Thyroid gland (tissue), 4 donors: ENCODE data around the gene NPW. TPM values are rescaled to one million over a fixed set of nuclear protein-coding genes. Genes with fewer than 3 reads are reported as not detected.

ENCODE experiments used
- DNase-seq, 2 donors: peaks; one replicate each; pipeline ENCODE4 v3.0.0-alpha.2; 2019
- H3K27ac ChIP-seq, 3 donors: fragments of 200-600 bp; sonication (generic); 1 replicate in 2 of 3; 2 replicates in 1 of 3; pipeline ENCODE4 v1.5.1; 2016 to 2019; ENCODE audit warnings: mild to moderate bottlenecking in 1 of 3, moderate library complexity in 1 of 3
- H3K27me3 ChIP-seq: fragments of 200-600 bp; sonication (generic); one replicate; pipeline ENCODE4 v1.5.1; 2019
- H3K36me3 ChIP-seq, 2 donors: fragments of 200-600 bp; sonication (generic); one replicate each; pipeline ENCODE4 v1.5.1; 2016 to 2019
- H3K4me1 ChIP-seq, 2 donors: fragments of 200-600 bp; sonication (generic); one replicate each; pipeline ENCODE4 v1.5.1; 2017 to 2019
- H3K4me3 ChIP-seq, 3 donors: fragments of 200-600 bp; sonication (generic); replicated peaks in 1 of 3; 1 replicate in 2 of 3; 2 replicates in 1 of 3; pipeline ENCODE4 v1.5.1; 2016; ENCODE audit warnings: mild to moderate bottlenecking in 1 of 3
- H3K9me3 ChIP-seq: fragments of 200-600 bp; sonication (generic); one replicate; pipeline ENCODE4 v1.5.1; 2017
- POLR2A ChIP-seq, 2 donors: fragments of 450-650 bp; IDR thresholded peaks; one replicate each; pipeline ENCODE4 v1.6.1; 2017; ENCODE audit warnings: antibody characterized with exemption in 2 of 2, mild to moderate bottlenecking in 2 of 2, moderate library complexity in 1 of 2
- WGBS, 2 donors: methylation state at CpG; one replicate each; pipeline ENCODE4 v1.1.5; 2017; 5-methylcytosine and 5-hydroxymethylcytosine counted together
- intact Hi-C: fragments of 100-400 bp; cut with DNase I; formaldehyde crosslinking; loops from one replicate; pipeline ENCODE4 v1.15.1; 2023
- total RNA-seq, 4 donors: library from RNA; depleted of rRNA; stranded (reverse); fragments of >200 nt; gene quantifications; one replicate each; pipeline ENCODE4 v1.2.3, GENCODE V29; 2016
- TF ChIP-seq, protein P1 (sequence below), 6 experiments: fragments of 200-600 bp in 3 of 6; fragments of 450-650 bp in 3 of 6; sonication (generic) in 3 of 6; IDR thresholded peaks; one replicate each; pipeline ENCODE4 v1.5.1; 2016 to 2019; ENCODE audit warnings: antibody characterized with exemption in 6 of 6, mild to moderate bottlenecking in 2 of 6, inconsistent platforms in 1 of 6, moderate library complexity in 1 of 6

The NPW gene
- total RNA-seq, 4 donors from 2014 or later, result 0.54 to 0.63 TPM; not detected in 2

GRCh38 chr16:1992704-1993317, 26.8 kb upstream of the NPW start:
- peaks cover 24 to 36% of the 10 kb centered on the region in 2 donors for H3K4me1 ChIP-seq
- H3K27me3 ChIP-seq, result peaks cover 14% of the 10 kb centered on the region
- intact Hi-C loops, result no loop called here
- no peaks in the 10 kb centered on the region for H3K9me3 ChIP-seq
- no peak overlapping the region for H3K27ac ChIP-seq
- H3K36me3 ChIP-seq, result peaks cover under 1 to 2% of the 10 kb centered on the region in 2 donors
- no peak overlapping the region for H3K4me3 ChIP-seq
- WGBS, 2 donors, result 20 to 29% methylated on average over 1 to 7 of the region's 50 CpGs
- no peak for DNase-seq
- TF ChIP-seq, protein P1, sequence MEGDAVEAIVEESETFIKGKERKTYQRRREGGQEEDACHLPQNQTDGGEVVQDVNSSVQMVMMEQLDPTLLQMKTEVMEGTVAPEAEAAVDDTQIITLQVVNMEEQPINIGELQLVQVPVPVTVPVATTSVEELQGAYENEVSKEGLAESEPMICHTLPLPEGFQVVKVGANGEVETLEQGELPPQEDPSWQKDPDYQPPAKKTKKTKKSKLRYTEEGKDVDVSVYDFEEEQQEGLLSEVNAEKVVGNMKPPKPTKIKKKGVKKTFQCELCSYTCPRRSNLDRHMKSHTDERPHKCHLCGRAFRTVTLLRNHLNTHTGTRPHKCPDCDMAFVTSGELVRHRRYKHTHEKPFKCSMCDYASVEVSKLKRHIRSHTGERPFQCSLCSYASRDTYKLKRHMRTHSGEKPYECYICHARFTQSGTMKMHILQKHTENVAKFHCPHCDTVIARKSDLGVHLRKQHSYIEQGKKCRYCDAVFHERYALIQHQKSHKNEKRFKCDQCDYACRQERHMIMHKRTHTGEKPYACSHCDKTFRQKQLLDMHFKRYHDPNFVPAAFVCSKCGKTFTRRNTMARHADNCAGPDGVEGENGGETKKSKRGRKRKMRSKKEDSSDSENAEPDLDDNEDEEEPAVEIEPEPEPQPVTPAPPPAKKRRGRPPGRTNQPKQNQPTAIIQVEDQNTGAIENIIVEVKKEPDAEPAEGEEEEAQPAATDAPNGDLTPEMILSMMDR (IDR thresholded peaks at IDR 0.05), result no peak
- TF ChIP-seq POLR2A (IDR thresholded peaks at IDR 0.05), result no peak

- Histone ChIP-seq H3K4me1 (peaks cover 24 to 36% of the 10 kb centered on the region in 2 donors), H3K36me3 (peaks cover 10 to 11% of the 10 kb centered on the region in 2 donors), H3K27me3 (peaks cover 14% of the 10 kb centered on the region), H3K27ac (no peak overlapping the region), H3K9me3 (no peaks in the 10 kb centered on the region), H3K4me3 (no peak overlapping the region)
- 9 to 27% methylated on average over 1 to 2 of the region's 2 CpGs for WGBS, 2 donors
- TF ChIP-seq POLR2A (IDR thresholded peaks at IDR 0.05), result no peak
- TF ChIP-seq, protein P1 (IDR thresholded peaks at IDR 0.05), result no peak
- intact Hi-C loops, result no loop called here
- peak; percentile 79 to 89 for DNase-seq
Measured at GRCh38 chr16:1993731-1994131, 25.9 kb upstream of the NPW start.

GRCh38 chr16:1997494-1998359, 21.9 kb upstream of the NPW start:
- WGBS, 2 donors, result 86 to 94% methylated on average over 7 to 25 of the region's 26 CpGs
- no peak for DNase-seq
- Histone ChIP-seq H3K27me3 (no peaks in the 10 kb centered on the region), H3K4me1 (peaks cover 9% of the 10 kb centered on the region in 2 donors), H3K4me3 (no peak overlapping the region), H3K27ac (no peak overlapping the region), H3K36me3 (peaks cover 46 to 49% of the 10 kb centered on the region in 2 donors), H3K9me3 (no peaks in the 10 kb centered on the region)
- intact Hi-C loops, result no loop called here
- TF ChIP-seq, protein P1 (IDR thresholded peaks at IDR 0.05), result no peak

DNA sequence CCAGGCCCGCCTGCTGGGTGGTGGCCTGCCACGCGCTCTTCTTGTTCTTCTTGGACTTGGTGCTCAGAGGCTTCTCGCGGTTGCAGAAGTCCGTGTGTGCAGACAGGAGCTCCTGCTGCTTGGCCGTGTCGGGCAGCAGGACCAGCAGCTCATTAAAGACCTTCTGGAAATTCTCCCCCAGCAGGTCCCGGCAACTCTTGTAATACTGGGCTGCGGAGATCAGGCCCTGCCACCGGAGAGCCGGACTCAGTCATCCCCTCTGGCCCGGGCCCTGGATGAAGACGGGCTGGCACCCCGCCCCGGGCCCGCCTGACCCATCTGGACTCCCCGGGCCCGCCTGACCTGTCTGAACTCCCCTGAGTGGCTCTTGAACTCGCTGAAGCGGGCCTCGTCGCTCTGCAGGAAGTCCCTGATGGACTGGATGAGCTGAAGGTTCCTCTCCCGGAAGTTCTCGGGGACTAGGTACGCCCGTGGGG, 21.2 kb upstream of the NPW start:
- no peak overlapping the region for H3K27ac ChIP-seq
- H3K36me3 ChIP-seq, result peaks cover 51 to 54% of the 10 kb centered on the region in 2 donors
- H3K4me3 ChIP-seq, result no peak overlapping the region
- no peaks in the 10 kb centered on the region for H3K27me3 ChIP-seq
- TF ChIP-seq POLR2A (IDR thresholded peaks at IDR 0.05), result no peak
- TF ChIP-seq, protein P1 (IDR thresholded peaks at IDR 0.05), result no peak
- no peak for DNase-seq
- 86 to 91% methylated on average over 13 to 17 of the region's 27 CpGs for WGBS, 2 donors
- H3K9me3 ChIP-seq, result no peaks in the 10 kb centered on the region
- H3K4me1 ChIP-seq, result peaks cover 6 to 9% of the 10 kb centered on the region in 2 donors
- intact Hi-C loops, result no loop called here
